CD4-positive, alpha-beta T cell (primary cell): ENCODE measurements around the gene INPP5A. TPM values are rescaled to one million over a fixed set of nuclear protein-coding genes. Genes with fewer than 3 reads are reported as not detected.

Experiments
- ATAC-seq: fragments of 200-7000 bp; cut with Tn5 transposase; one replicate; pipeline ENCODE4 v1.10.0; 2022; ENCODE audit warnings: mild to moderate bottlenecking; ENCODE audit not compliant: poor library complexity
- CTCF ChIA-PET: fragments of 350-600 bp; sonication (Branson Sonifier 250); formaldehyde crosslinking; loops from one replicate; lab custom pipeline; 2021; ENCODE audit warnings: antibody characterized with exemption, inconsistent platforms; lab: Charles Lee
- POLR2A ChIA-PET: fragments of 350-600 bp; sonication (Branson Sonifier 250); formaldehyde crosslinking; loops from one replicate; lab custom pipeline; 2021; ENCODE audit warnings: antibody characterized with exemption, inconsistent platforms; lab: Charles Lee
- DNase-seq, 14 experiments: peaks; one replicate each; pipeline ENCODE4 v3.0.0-alpha.2; 2013 to 2020; ENCODE audit warnings: mixed read lengths in 2 of 14
- H3K27ac ChIP-seq, 2 donors: one replicate each; pipeline versions ENCODE4 v1.5.1 to v1.7.0; 2013; ENCODE audit warnings: low read length in 2 of 2, low read depth in 1 of 2, mild to moderate bottlenecking in 1 of 2
- H3K27me3 ChIP-seq, 2 experiments: 1 replicate in 1 of 2; 2 replicates in 1 of 2; pipeline versions ENCODE4 v1.6.1 to v1.7.0; 2013; ENCODE audit warnings: low read length in 2 of 2, control low read depth in 1 of 2, mild to moderate bottlenecking in 1 of 2, moderate library complexity in 1 of 2; ENCODE audit not compliant: insufficient read depth in 2 of 2, control insufficient read depth in 1 of 2
- H3K36me3 ChIP-seq: one replicate; pipeline ENCODE4 v1.6.1; 2013; ENCODE audit warnings: low read length, control low read depth; ENCODE audit not compliant: insufficient read depth
- H3K4me1 ChIP-seq: one replicate; pipeline ENCODE4 v1.6.1; 2013; ENCODE audit warnings: low read length, control low read depth; ENCODE audit not compliant: insufficient read depth
- H3K4me3 ChIP-seq: one replicate; pipeline ENCODE4 v1.5.1; 2013; ENCODE audit warnings: mild to moderate bottlenecking, low read length, moderate library complexity
- H3K9me3 ChIP-seq, 2 experiments: 1 replicate in 1 of 2; 2 replicates in 1 of 2; pipeline versions ENCODE4 v1.6.1 to v1.7.0; 2013; ENCODE audit warnings: low read length in 2 of 2, mild to moderate bottlenecking in 2 of 2, control low read depth in 1 of 2, moderate library complexity in 1 of 2; ENCODE audit not compliant: control insufficient read depth in 1 of 2, insufficient read depth in 1 of 2
- H3K27ac Mint-ChIP-seq: one replicate; pipeline ENCODE4 v1.8.0; 2020; ENCODE audit warnings: mixed read lengths
- H3K27me3 Mint-ChIP-seq: one replicate; pipeline ENCODE4 v1.8.0; 2021; ENCODE audit warnings: mixed read lengths
- H3K36me3 Mint-ChIP-seq: one replicate; pipeline ENCODE4 v1.8.0; 2021; ENCODE audit warnings: low read depth, mixed read lengths
- H3K4me1 Mint-ChIP-seq: one replicate; pipeline ENCODE4 v1.8.0; 2021; ENCODE audit warnings: low read depth, mixed read lengths
- H3K4me3 Mint-ChIP-seq: one replicate; pipeline ENCODE4 v1.8.0; 2020; ENCODE audit warnings: mild to moderate bottlenecking, mixed read lengths
- H3K9me3 Mint-ChIP-seq: one replicate; pipeline ENCODE4 v1.8.0; 2020; ENCODE audit warnings: mixed read lengths
- CTCF ChIP-seq: fragments of 200-600 bp; IDR thresholded peaks from one replicate; pipeline ENCODE4 v1.8.0; 2022; ENCODE audit warnings: antibody characterized with exemption, mild to moderate bottlenecking
- intact Hi-C, 2 experiments: fragments of 100-400 bp; cut with DNase I in 1 of 2; cut with micrococcal nuclease in 1 of 2; formaldehyde crosslinking; loops; one replicate each; pipeline versions ENCODE4 v1.15.1 to v1.9.0; 2023 to 2025; cut with DNase I, micrococcal nuclease
- total RNA-seq, 174 experiments: library from RNA in 2 of 174; stranded (reverse) in 2 of 174; gene quantifications; one replicate each; pipeline ENCODE4 v1.2.3 and lab custom pipeline; 2021 to 2026

The INPP5A gene
- total RNA-seq, 2 experiments from 2014 or later = 22.0 to 24.8 TPM

- H3K27ac Mint-ChIP-seq = no peak overlapping the region
- no peaks in the 10 kb centered on the region for H3K27me3 Mint-ChIP-seq
- H3K4me1 ChIP-seq = peaks cover 37% of the 10 kb centered on the region
- H3K4me3 ChIP-seq = no peak overlapping the region
- H3K9me3 Mint-ChIP-seq = no peaks in the 10 kb centered on the region
- no peaks in the 10 kb centered on the region for H3K36me3 Mint-ChIP-seq
- H3K27me3 ChIP-seq = no peaks in the 10 kb centered on the region
- peaks cover 42% of the 10 kb centered on the region for H3K4me1 Mint-ChIP-seq
- DNase-seq (no peak), ATAC-seq (no peak)
- no peak for TF ChIP-seq CTCF
- peaks cover 0 to 9% of the 10 kb centered on the region in 2 experiments for H3K9me3 ChIP-seq
- H3K27ac ChIP-seq = no peak overlapping the region
- ChIA-PET CTCF (no interaction called here), POLR2A (no interaction called here)
- intact Hi-C loops = no loop called here
- no peaks in the 10 kb centered on the region for H3K36me3 ChIP-seq
- no peak overlapping the region for H3K4me3 Mint-ChIP-seq
Observed at GRCh38 chr10:132563485-132564248, 26.1 kb downstream of the INPP5A start.

GRCh38 chr10:132564249-132564605 lies 26.6 kb downstream of the INPP5A start:
- Mint-ChIP-seq H3K36me3 (no peaks in the 10 kb centered on the region), H3K4me1 (peaks cover 38% of the 10 kb centered on the region), H3K27ac (no peak overlapping the region), H3K9me3 (no peaks in the 10 kb centered on the region), H3K4me3 (no peak overlapping the region), H3K27me3 (no peaks in the 10 kb centered on the region)
- H3K27ac ChIP-seq = no peak overlapping the region
- H3K36me3 ChIP-seq = no peaks in the 10 kb centered on the region
- no peaks in the 10 kb centered on the region for H3K27me3 ChIP-seq
- H3K4me1 ChIP-seq = peaks cover 32% of the 10 kb centered on the region
- intact Hi-C loops = no loop called here
- TF ChIP-seq CTCF = no peak
- ChIA-PET POLR2A (no interaction called here), CTCF (no interaction called here)
- peaks cover 0 to 9% of the 10 kb centered on the region in 2 experiments for H3K9me3 ChIP-seq
- ATAC-seq (no peak), DNase-seq (no peak)
- H3K4me3 ChIP-seq = no peak overlapping the region

GRCh38 chr10:132564690-132565089 lies 27.1 kb downstream of the INPP5A start:
- Histone ChIP-seq H3K4me3 (no peak overlapping the region), H3K4me1 (peaks cover 28% of the 10 kb centered on the region), H3K9me3 (peaks cover 0 to 9% of the 10 kb centered on the region in 2 experiments), H3K36me3 (no peaks in the 10 kb centered on the region), H3K27me3 (no peaks in the 10 kb centered on the region), H3K27ac (no peak overlapping the region)
- Mint-ChIP-seq H3K27ac (no peak overlapping the region), H3K4me3 (no peak overlapping the region), H3K36me3 (no peaks in the 10 kb centered on the region), H3K9me3 (no peaks in the 10 kb centered on the region), H3K4me1 (peaks cover 33% of the 10 kb centered on the region), H3K27me3 (no peaks in the 10 kb centered on the region)
- ChIA-PET POLR2A (no interaction called here), CTCF (no interaction called here)
- no peak for TF ChIP-seq CTCF
- intact Hi-C loops = no loop called here
- DNase-seq (no peak), ATAC-seq (no peak)
